GM10248 (cell line): Measurements from ENCODE around the gene VWF.
"Not testable (repeated sequence)": the region's sequence is repeated elsewhere in the genome, so short reads cannot be mapped to it uniquely, and the experiment has no call there.

Experiments
- CTCF ChIA-PET: fragments of 300-600 bp; sonication (Branson Sonifier 250); formaldehyde crosslinking; extraction: SDS; loops from one replicate; lab custom pipeline; 2021; ENCODE audit warnings: antibody characterized with exemption; lab: Yijun Ruan, JAX
- POLR2A ChIA-PET: fragments of 350-650 bp; sonication (Branson Sonifier 250); formaldehyde crosslinking; extraction: SDS; loops from one replicate; lab custom pipeline; 2020; ENCODE audit warnings: antibody characterized with exemption; lab: Yijun Ruan, JAX
- DNase-seq: peaks from one replicate; pipeline ENCODE4 v3.0.0; 2012; ENCODE audit errors: extremely low spot score
- CTCF ChIP-seq: IDR thresholded peaks from 2 replicates; pipeline ENCODE4 v1.5.1; 2012; ENCODE audit warnings: mild to moderate bottlenecking, low read depth; ENCODE audit errors: extremely low read depth, missing control alignments, control extremely low read depth

Gene VWF

GRCh38 chr12:6166808-6167207 lies 42.3 kb upstream of the VWF start:
- TF ChIP-seq CTCF, result no peak
- ChIA-PET CTCF (interaction anchor here (0.9 to 3.1 kb wide), 7 partner anchors 12 to 121 kb away, joined by 3 to 17 read pairs (median 3); no protein-coding TSS in a partner anchor), POLR2A (no interaction called here)
- DNase-seq, result no peak

GRCh38 chr12:6165395-6165794 lies 40.9 kb upstream of the VWF start:
- ChIA-PET CTCF (interaction anchor here (1.1 to 1.2 kb wide), 2 partner anchors 31 to 58 kb away, joined by 3 to 4 read pairs; no protein-coding TSS in a partner anchor), POLR2A (no interaction called here)
- DNase-seq, result no peak
- no peak for TF ChIP-seq CTCF

- CTCF ChIA-PET, result interaction anchor here (0.6 kb wide), 1 partner anchor 32 kb away, joined by 3 read pairs; no protein-coding TSS in a partner anchor
- POLR2A ChIA-PET, result interaction anchor here (0.6 kb wide), 1 partner anchor 307 kb away, joined by 3 read pairs; the partner anchor contains the start of gene VAMP1
- TF ChIP-seq CTCF, result no peak
- no peak for DNase-seq
Observed at GRCh38 chr12:6163416-6164060, 39.1 kb upstream of the VWF start.

- POLR2A ChIA-PET, result no interaction called here
- TF ChIP-seq CTCF, result no peak
- CTCF ChIA-PET, result interaction anchor here (1.0 to 1.7 kb wide), 3 partner anchors 10 to 116 kb away, joined by 3 to 4 read pairs (median 4); no protein-coding TSS in a partner anchor
- no peak for DNase-seq
Observed at GRCh38 chr12:6161124-6161882, 36.8 kb upstream of the VWF start.

GRCh38 chr12:6160049-6160649 lies 35.7 kb upstream of the VWF start:
- POLR2A ChIA-PET, DNase-seq: not testable (repeated sequence)
- CTCF ChIA-PET, result interaction anchor here (1.2 to 1.7 kb wide), 3 partner anchors 9 to 35 kb away, joined by 3 to 4 read pairs (median 4); no protein-coding TSS in a partner anchor

GRCh38 chr12:6159166-6160011 lies 34.9 kb upstream of the VWF start:
- CTCF ChIA-PET, result interaction anchor here (1.2 to 1.7 kb wide), 4 partner anchors 8 to 36 kb away, joined by 3 to 4 read pairs (median 4); no protein-coding TSS in a partner anchor
- POLR2A ChIA-PET, DNase-seq: not testable (repeated sequence)

- TF ChIP-seq CTCF, result no peak
- POLR2A ChIA-PET, result no interaction called here
- DNase-seq, result no peak
- CTCF ChIA-PET, result interaction anchor here (1.3 kb wide), 1 partner anchor 9 kb away, joined by 4 read pairs; no protein-coding TSS in a partner anchor
Observed at GRCh38 chr12:6158749-6159148, 34.3 kb upstream of the VWF start.
